HEK293 (cell line): ENCODE data around the gene RGS4.

Experiments
- CTCF ChIA-PET: fragments of 350-600 bp; formaldehyde crosslinking; extraction: SDS; loops from one replicate; lab custom pipeline; 2021; ENCODE audit warnings: antibody characterized with exemption; lab: Yijun Ruan, JAX
- POLR2A ChIA-PET: fragments of 300-600 bp; formaldehyde crosslinking; extraction: SDS; loops from one replicate; lab custom pipeline; 2020; ENCODE audit warnings: antibody characterized with exemption, inconsistent platforms; lab: Yijun Ruan, JAX
- H3K27ac ChIP-seq: fragments of 200-500 bp; sonication (Bioruptor generic); 2 replicates; pipeline ENCODE4 v1.5.1; 2014; ENCODE audit warnings: low read depth, low read length, control low read depth, inconsistent platforms; ENCODE audit errors: extremely low read depth
- H3K36me3 ChIP-seq, 2 experiments: fragments of 200-500 bp in 1 of 2; sonication (Bioruptor generic) in 1 of 2; 1 replicate in 1 of 2; 2 replicates in 1 of 2; pipeline ENCODE4 v1.5.1; 2014 to 2017; ENCODE audit warnings: inconsistent platforms in 2 of 2, low read length in 2 of 2; ENCODE audit not compliant: control insufficient read depth in 2 of 2, insufficient read depth in 1 of 2
- H3K4me1 ChIP-seq: fragments of 200-500 bp; sonication (Bioruptor generic); 2 replicates; pipeline ENCODE4 v1.5.1; 2014; ENCODE audit warnings: mild to moderate bottlenecking, low read length, inconsistent platforms; ENCODE audit not compliant: control insufficient read depth, insufficient read depth
- H3K4me3 ChIP-seq: 2 replicates; pipeline ENCODE4 v1.5.1; 2011; ENCODE audit warnings: low read depth, mild to moderate bottlenecking, control low read depth, low read length, moderate library complexity
- H3K9me3 ChIP-seq: fragments of 200-500 bp; sonication (Bioruptor generic); 2 replicates; pipeline ENCODE4 v1.5.1; 2014; ENCODE audit warnings: low read depth, low read length, inconsistent platforms; ENCODE audit not compliant: control insufficient read depth, insufficient read depth
- SALL2 ChIP-seq: fragments of 450-650 bp; formaldehyde crosslinking; IDR thresholded peaks from 2 replicates; pipeline ENCODE4 v1.5.0; 2017; ENCODE audit warnings: missing biosample characterization, mild to moderate bottlenecking, missing genetic modification characterization, borderline replicate concordance
- ZFHX2 ChIP-seq: fragments of 450-650 bp; formaldehyde crosslinking; conservative IDR thresholded peaks from 2 replicates; pipeline ENCODE4 v1.5.1; 2016; ENCODE audit warnings: missing biosample characterization, missing genetic modification characterization
- ZIC2 ChIP-seq: fragments of 450-650 bp; formaldehyde crosslinking; IDR thresholded peaks from 2 replicates; pipeline ENCODE4 v1.5.1; 2016; ENCODE audit warnings: missing biosample characterization, missing genetic modification characterization
- ZNF10 ChIP-seq: fragments of 450-650 bp; formaldehyde crosslinking; IDR thresholded peaks from 2 replicates; pipeline ENCODE4 v1.5.1; 2017; ENCODE audit warnings: missing biosample characterization, missing genetic modification characterization
- ZNF112 ChIP-seq: fragments of 450-650 bp; formaldehyde crosslinking; IDR thresholded peaks from 2 replicates; pipeline ENCODE4 v1.5.0; 2017; ENCODE audit warnings: missing biosample characterization, missing genetic modification characterization
- ZNF335 ChIP-seq: fragments of 450-650 bp; formaldehyde crosslinking; conservative IDR thresholded peaks from 2 replicates; pipeline ENCODE4 v1.5.1; 2016; ENCODE audit warnings: missing biosample characterization, missing genetic modification characterization

RGS4 gene

GRCh38 chr1:163124812-163125211 lies 55.7 kb downstream of the RGS4 start:
- no peaks in the 10 kb centered on the region for H3K9me3 ChIP-seq
- H3K36me3 ChIP-seq: no peaks in the 10 kb centered on the region
- H3K4me3 ChIP-seq: no peak overlapping the region
- ChIA-PET CTCF (no interaction called here), POLR2A (no interaction called here)
- H3K27ac ChIP-seq: no peak overlapping the region
- no peak for TF ChIP-seq ZNF10 (tag by site-specific recombination)
- no peak for TF ChIP-seq ZNF335 (tag by site-specific recombination)
- no peak for TF ChIP-seq ZIC2
- TF ChIP-seq ZNF112 (tag by site-specific recombination): no peak
- TF ChIP-seq ZFHX2: no peak
- no peak for TF ChIP-seq SALL2 (tag by site-specific recombination)
- no peaks in the 10 kb centered on the region for H3K4me1 ChIP-seq
